GM19035 (cell line): ENCODE data around the gene BOK.

ENCODE experiments used
- ATAC-seq: cut with Tn5 transposase; IDR thresholded peaks from one replicate; pipeline ENCODE4 v1.9.1; 2021; ENCODE audit not compliant: unreplicated experiment

BOK gene

GRCh38 chr2:241538838-241539615 lies 19.5 kb upstream of the BOK start:
- ATAC-seq = no peak

- no peak for ATAC-seq
These were observed 18.8 kb upstream of the BOK start for GRCh38 chr2:241539616-241540374.

GRCh38 chr2:241540401-241540770 lies 18.2 kb upstream of the BOK start:
- no peak for ATAC-seq

GRCh38 chr2:241540771-241541561 lies 17.6 kb upstream of the BOK start:
- no peak for ATAC-seq

GRCh38 chr2:241541564-241542277 lies 16.8 kb upstream of the BOK start:
- ATAC-seq = no peak

GRCh38 chr2:241542278-241542605 lies 16.3 kb upstream of the BOK start:
- no peak for ATAC-seq

GRCh38 chr2:241545106-241545505 lies 13.4 kb upstream of the BOK start:
- ATAC-seq = no peak

- ATAC-seq = no peak
These were observed 12.7 kb upstream of the BOK start for GRCh38 chr2:241545523-241546473.

- no peak for ATAC-seq
These were observed 11.6 kb upstream of the BOK start for GRCh38 chr2:241546771-241547498.

GRCh38 chr2:241547781-241548450 lies 10.6 kb upstream of the BOK start:
- ATAC-seq = no peak

- no peak for ATAC-seq
These were observed 10.1 kb upstream of the BOK start for GRCh38 chr2:241548451-241548835.

- ATAC-seq = no peak
These were observed 7.6 kb upstream of the BOK start for GRCh38 chr2:241550616-241551580.

GRCh38 chr2:241551599-241551997 lies 6.9 kb upstream of the BOK start:
- ATAC-seq = no peak

GRCh38 chr2:241551998-241552737 lies 6.4 kb upstream of the BOK start:
- ATAC-seq = no peak

GRCh38 chr2:241553512-241553830 lies 5.1 kb upstream of the BOK start:
- ATAC-seq = no peak

- no peak for ATAC-seq
These were observed 4.6 kb upstream of the BOK start for GRCh38 chr2:241553981-241554380.

GRCh38 chr2:241554610-241555322 lies 3.8 kb upstream of the BOK start:
- ATAC-seq = no peak
